GM18870 (cell line): Measurements from ENCODE around the gene ZNF362.

ENCODE experiments used
- ATAC-seq: cut with Tn5 transposase; IDR thresholded peaks from one replicate; pipeline ENCODE4 v1.9.1; 2021; ENCODE audit warnings: moderate library complexity; ENCODE audit not compliant: unreplicated experiment

ZNF362 gene

GRCh38 chr1:33323663-33324477 is 67.6 kb downstream of the ZNF362 start:
- no peak for ATAC-seq

- no peak for ATAC-seq
Measured at GRCh38 chr1:33324677-33325575, 68.6 kb downstream of the ZNF362 start.

GRCh38 chr1:33326785-33327184 is 70.5 kb downstream of the ZNF362 start:
- ATAC-seq: no peak

- ATAC-seq: no peak
Measured at GRCh38 chr1:33327587-33328325, 71.5 kb downstream of the ZNF362 start.

- ATAC-seq: no peak
Measured at GRCh38 chr1:33328817-33329216, 72.5 kb downstream of the ZNF362 start.

GRCh38 chr1:33329600-33330305 is 73.5 kb downstream of the ZNF362 start:
- no peak for ATAC-seq

GRCh38 chr1:33330361-33330890 is 74.1 kb downstream of the ZNF362 start:
- no peak for ATAC-seq

- ATAC-seq: no peak
Measured at GRCh38 chr1:33330906-33331305, 74.6 kb downstream of the ZNF362 start.

- no peak for ATAC-seq
Measured at GRCh38 chr1:33331444-33332356, 75.4 kb downstream of the ZNF362 start.

- no peak for ATAC-seq
Measured at GRCh38 chr1:33332357-33332789, 76.1 kb downstream of the ZNF362 start.

GRCh38 chr1:33332881-33333280 is 76.6 kb downstream of the ZNF362 start:
- ATAC-seq: no peak

- ATAC-seq: no peak
Measured at GRCh38 chr1:33334081-33334552, 77.8 kb downstream of the ZNF362 start.

GRCh38 chr1:33335020-33335419 is 78.7 kb downstream of the ZNF362 start:
- no peak for ATAC-seq

GRCh38 chr1:33336580-33336979 is 80.3 kb downstream of the ZNF362 start:
- ATAC-seq: no peak

GRCh38 chr1:33337441-33337840 is 81.1 kb downstream of the ZNF362 start:
- no peak for ATAC-seq

- no peak for ATAC-seq
Measured at GRCh38 chr1:33338048-33338439, 81.8 kb downstream of the ZNF362 start.

- no peak for ATAC-seq
Measured at GRCh38 chr1:33338440-33339211, 82.3 kb downstream of the ZNF362 start.

- no peak for ATAC-seq
Measured at GRCh38 chr1:33339413-33339812, 83.1 kb downstream of the ZNF362 start.
